Upper lobe of right lung (tissue), 1 donor: Measurements from ENCODE around the gene CDSN. TPM values are rescaled to one million over a fixed set of nuclear protein-coding genes. Genes with fewer than 3 reads are reported as not detected.

Source experiments
- ATAC-seq: fragments of 200-7000 bp; cut with Tn5 transposase; one replicate; pipeline ENCODE4 v1.9.1; 2020; ENCODE audit warnings: mild to moderate bottlenecking, moderate library complexity
- DNase-seq: peaks from one replicate; pipeline ENCODE4 v3.0.0-alpha.2; 2020
- H3K27ac ChIP-seq: fragments of 200-600 bp; one replicate; pipeline ENCODE4 v1.8.0; 2022
- H3K27me3 ChIP-seq: fragments of 200-600 bp; one replicate; pipeline ENCODE4 v1.8.0; 2022; ENCODE audit warnings: mild to moderate bottlenecking
- H3K36me3 ChIP-seq: fragments of 200-600 bp; one replicate; pipeline ENCODE4 v1.8.0; 2022
- H3K4me1 ChIP-seq: fragments of 200-600 bp; one replicate; pipeline ENCODE4 v1.8.0; 2022
- H3K4me3 ChIP-seq: fragments of 200-600 bp; one replicate; pipeline ENCODE4 v1.8.0; 2022; ENCODE audit warnings: mild to moderate bottlenecking
- H3K9me3 ChIP-seq: fragments of 200-600 bp; one replicate; pipeline ENCODE4 v1.8.0; 2022
- CTCF ChIP-seq: fragments of 200-600 bp; IDR thresholded peaks from one replicate; pipeline ENCODE4 v1.8.0; 2022; ENCODE audit warnings: antibody characterized with exemption
- intact Hi-C: fragments of 100-400 bp; cut with DNase I; formaldehyde crosslinking; loops from one replicate; pipeline ENCODE4 v1.11.0; 2022
- total RNA-seq: library from RNA; stranded (reverse); fragmentation: NEBNext Ultra II Directional; extraction: Animal tissue kit (Norgen Biotek cat#: 25700); gene quantifications from one replicate; pipeline ENCODE4 v1.2.1, GENCODE V29; 2021
- donor health status: DM: no; HTN: yes; CAD: no; lungs with severe emphysema.

Gene CDSN
- total RNA-seq, 1 donor from 2014 or later = not detected

GRCh38 chr6:31142361-31142761 lies 22.1 kb upstream of the CDSN start:
- no peak for TF ChIP-seq CTCF
- H3K27me3 ChIP-seq = no peaks in the 10 kb centered on the region
- no peak overlapping the region for H3K27ac ChIP-seq
- no peaks in the 10 kb centered on the region for H3K36me3 ChIP-seq
- H3K4me3 ChIP-seq = no peak overlapping the region
- DNase-seq (no peak), ATAC-seq (no peak)
- H3K9me3 ChIP-seq = no peaks in the 10 kb centered on the region
- peaks cover 4% of the 10 kb centered on the region for H3K4me1 ChIP-seq
- intact Hi-C loops = no loop called here

- intact Hi-C loops = no loop called here
- DNase-seq (no peak), ATAC-seq (no peak)
- no peak for TF ChIP-seq CTCF
- Histone ChIP-seq H3K4me1 (peaks cover 4% of the 10 kb centered on the region), H3K36me3 (no peaks in the 10 kb centered on the region), H3K27ac (no peak overlapping the region), H3K27me3 (no peaks in the 10 kb centered on the region), H3K9me3 (no peaks in the 10 kb centered on the region), H3K4me3 (no peak overlapping the region)
These were observed 20.4 kb upstream of the CDSN start for GRCh38 chr6:31140643-31141042.

GRCh38 chr6:31139599-31139998 lies 19.4 kb upstream of the CDSN start:
- TF ChIP-seq CTCF = no peak
- ATAC-seq = no peak
- Histone ChIP-seq H3K4me1 (peaks cover 4% of the 10 kb centered on the region), H3K36me3 (no peaks in the 10 kb centered on the region), H3K27ac (no peak overlapping the region), H3K9me3 (no peaks in the 10 kb centered on the region), H3K4me3 (no peak overlapping the region), H3K27me3 (no peaks in the 10 kb centered on the region)
- DNase-seq = no peak
- intact Hi-C loops = loop anchor here (5.0 kb wide), 2 partner anchors 53 to 238 kb away; no protein-coding TSS in a partner anchor

- H3K4me1 ChIP-seq = peaks cover 4% of the 10 kb centered on the region
- H3K9me3 ChIP-seq = no peaks in the 10 kb centered on the region
- no peaks in the 10 kb centered on the region for H3K27me3 ChIP-seq
- H3K36me3 ChIP-seq = no peaks in the 10 kb centered on the region
- no peak for ATAC-seq
- no peak for DNase-seq
- no peak within 1 kb of the TSS for H3K4me3 ChIP-seq
- TF ChIP-seq CTCF = no peak
- H3K27ac ChIP-seq = no peak within 1 kb of the TSS
- intact Hi-C loops = loop anchor here (5.0 kb wide), 2 partner anchors 53 to 238 kb away; no protein-coding TSS in a partner anchor
These were observed 18.7 kb upstream of the CDSN start, which contains the start of gene PSORS1C2 for GRCh38 chr6:31138982-31139381. Gene PSORS1C2 (minus strand): TSS chr6:31139066. CDS start chr6:31139026, 40 bp downstream.

GRCh38 chr6:31135710-31136109 lies 15.5 kb upstream of the CDSN start:
- DNase-seq = no peak
- intact Hi-C loops = loop anchor here (5.0 kb wide), 2 partner anchors 57 to 242 kb away; no protein-coding TSS in a partner anchor
- no peak overlapping the region for H3K27ac ChIP-seq
- no peaks in the 10 kb centered on the region for H3K27me3 ChIP-seq
- no peak for ATAC-seq
- H3K36me3 ChIP-seq = no peaks in the 10 kb centered on the region
- peaks cover 4% of the 10 kb centered on the region for H3K4me1 ChIP-seq
- no peaks in the 10 kb centered on the region for H3K9me3 ChIP-seq
- no peak overlapping the region for H3K4me3 ChIP-seq
- TF ChIP-seq CTCF = no peak

GRCh38 chr6:31132806-31133205 lies 12.6 kb upstream of the CDSN start:
- Histone ChIP-seq H3K9me3 (no peaks in the 10 kb centered on the region), H3K4me1 (peaks cover 3% of the 10 kb centered on the region), H3K27ac (no peak overlapping the region), H3K27me3 (no peaks in the 10 kb centered on the region), H3K36me3 (no peaks in the 10 kb centered on the region), H3K4me3 (no peak overlapping the region)
- intact Hi-C loops = no loop called here
- TF ChIP-seq CTCF = no peak
- no peak for DNase-seq
- no peak for ATAC-seq
